ENCODE results near the gene NAA38. TPM values are rescaled to one million over a fixed set of nuclear protein-coding genes. Genes with fewer than 3 reads are reported as not detected.
A peak's percentile ranks its signal among the peaks of the same experiment; 100 is the strongest.

Gene NAA38
- total and polyA plus RNA-seq, 5 donors from 2014 or later = 23.6 to 192 (median 130) TPM

- Histone ChIP-seq H3K36me3 (ENCODE audit: control insufficient read depth, insufficient read depth, low read length) (peaks cover 6% of the 10 kb centered on the region), H3K4me1 (ENCODE audit: control insufficient read depth, insufficient read depth, low read length, poor library complexity, severe bottlenecking) (peaks cover 65% of the 10 kb centered on the region), H3K27me3 (ENCODE audit: control insufficient read depth, insufficient read depth, low read length) (no peaks in the 10 kb centered on the region), H3K4me3 (ENCODE audit: low read depth, low read length) (peak overlapping the region; percentile 91), H3K9me3 (ENCODE audit: control insufficient read depth in 2 of 2, low read length in 2 of 2) (no peaks in the 10 kb centered on the region), H3K27ac (ENCODE audit: insufficient read depth, low read length, poor library complexity, severe bottlenecking) (peak overlapping the region; percentile 100)
- peak; percentile 37 to 38 for ATAC-seq (ENCODE audit: low read depth in 2 of 2)
- H3K9me3 Mint-ChIP-seq = peaks cover 0 to 2% (median 0%) of the 10 kb centered on the region in 7 donors
- H3K4me1 Mint-ChIP-seq = peaks cover 0 to 53% (median 35%) of the 10 kb centered on the region in 4 donors
- peak; percentile 92 to 94 (median 92) for DNase-seq
- H3K36me3 Mint-ChIP-seq = no peaks in the 10 kb centered on the region
- peak overlapping the region; percentile 88 to 99 (median 94) for H3K4me3 Mint-ChIP-seq
- H3K27ac Mint-ChIP-seq = peak overlapping the region; percentile 98 to 100 (median 100)
- H3K27me3 Mint-ChIP-seq = peaks cover 25% of the 10 kb centered on the region
Measured at GRCh38 chr17:7843536-7844291, 13.6 kb downstream of the NAA38 start.

GRCh38 chr17:7843257-7843535 is 14.2 kb downstream of the NAA38 start:
- Mint-ChIP-seq H3K27me3 (peaks cover 25% of the 10 kb centered on the region), H3K9me3 (peaks cover 0 to 2% (median 0%) of the 10 kb centered on the region in 7 donors), H3K4me3 (peak overlapping the region; percentile 88 to 99 (median 94)), H3K4me1 (peaks cover 0 to 58% (median 38%) of the 10 kb centered on the region in 4 donors), H3K36me3 (no peaks in the 10 kb centered on the region), H3K27ac (peak overlapping the region; percentile 98 to 100 (median 100))
- DNase-seq = no peak
- Histone ChIP-seq H3K4me1 (ENCODE audit: control insufficient read depth, insufficient read depth, low read length, poor library complexity, severe bottlenecking) (peaks cover 69% of the 10 kb centered on the region), H3K9me3 (ENCODE audit: control insufficient read depth in 2 of 2, low read length in 2 of 2) (no peaks in the 10 kb centered on the region), H3K36me3 (ENCODE audit: control insufficient read depth, insufficient read depth, low read length) (peaks cover 6% of the 10 kb centered on the region), H3K27me3 (ENCODE audit: control insufficient read depth, insufficient read depth, low read length) (no peaks in the 10 kb centered on the region), H3K27ac (ENCODE audit: insufficient read depth, low read length, poor library complexity, severe bottlenecking) (peak overlapping the region; percentile 100), H3K4me3 (ENCODE audit: low read depth, low read length) (peak overlapping the region; percentile 91)
- ATAC-seq (ENCODE audit: low read depth in 2 of 2) = no peak

GRCh38 chr17:7842380-7843256 is 14.7 kb downstream of the NAA38 start:
- no peaks in the 10 kb centered on the region for H3K9me3 ChIP-seq (ENCODE audit: control insufficient read depth in 2 of 2, low read length in 2 of 2)
- H3K4me1 ChIP-seq (ENCODE audit: control insufficient read depth, insufficient read depth, low read length, poor library complexity, severe bottlenecking) = peaks cover 73% of the 10 kb centered on the region
- Mint-ChIP-seq H3K4me1 (peaks cover 1 to 61% (median 40%) of the 10 kb centered on the region in 4 donors), H3K9me3 (peaks cover 0 to 2% (median 0%) of the 10 kb centered on the region in 7 donors), H3K4me3 (peak overlapping the region; percentile 88 to 99 (median 94)), H3K36me3 (no peaks in the 10 kb centered on the region), H3K27ac (peak overlapping the region; percentile 98 to 100 (median 100)), H3K27me3 (peaks cover 25% of the 10 kb centered on the region)
- peak overlapping the region; percentile 100 for H3K27ac ChIP-seq (ENCODE audit: insufficient read depth, low read length, poor library complexity, severe bottlenecking)
- ATAC-seq (ENCODE audit: low read depth in 2 of 2) = peak; percentile 32 to 43
- H3K4me3 ChIP-seq (ENCODE audit: low read depth, low read length) = peak overlapping the region; percentile 91
- peaks cover 6% of the 10 kb centered on the region for H3K36me3 ChIP-seq (ENCODE audit: control insufficient read depth, insufficient read depth, low read length)
- DNase-seq = peak; percentile 74 to 96 (median 91)
- H3K27me3 ChIP-seq (ENCODE audit: control insufficient read depth, insufficient read depth, low read length) = no peaks in the 10 kb centered on the region

GRCh38 chr17:7841915-7842379 is 15.4 kb downstream of the NAA38 start:
- Mint-ChIP-seq H3K4me3 (peak overlapping the region; percentile 88 to 99 (median 94)), H3K27ac (peak overlapping the region; percentile 98 to 100 (median 100)), H3K4me1 (peaks cover 5 to 68% (median 46%) of the 10 kb centered on the region in 4 donors), H3K36me3 (no peaks in the 10 kb centered on the region), H3K27me3 (peaks cover 25% of the 10 kb centered on the region), H3K9me3 (peaks cover 0 to 2% (median 0%) of the 10 kb centered on the region in 7 donors)
- peaks cover 6% of the 10 kb centered on the region for H3K36me3 ChIP-seq (ENCODE audit: control insufficient read depth, insufficient read depth, low read length)
- H3K27ac ChIP-seq (ENCODE audit: insufficient read depth, low read length, poor library complexity, severe bottlenecking) = peak overlapping the region; percentile 100
- H3K4me3 ChIP-seq (ENCODE audit: low read depth, low read length) = peak overlapping the region; percentile 82
- H3K27me3 ChIP-seq (ENCODE audit: control insufficient read depth, insufficient read depth, low read length) = no peaks in the 10 kb centered on the region
- ATAC-seq (ENCODE audit: low read depth in 2 of 2) = peak; percentile 14 to 26
- H3K4me1 ChIP-seq (ENCODE audit: control insufficient read depth, insufficient read depth, low read length, poor library complexity, severe bottlenecking) = peaks cover 80% of the 10 kb centered on the region
- DNase-seq = peak; percentile 79 to 82 (median 81)
- H3K9me3 ChIP-seq (ENCODE audit: control insufficient read depth in 2 of 2, low read length in 2 of 2) = no peaks in the 10 kb centered on the region

GRCh38 chr17:7841396-7841914 is 15.9 kb downstream of the NAA38 start:
- Histone ChIP-seq H3K4me3 (ENCODE audit: low read depth, low read length) (peak overlapping the region; percentile 70), H3K4me1 (ENCODE audit: control insufficient read depth, insufficient read depth, low read length, poor library complexity, severe bottlenecking) (peaks cover 85% of the 10 kb centered on the region), H3K27ac (ENCODE audit: insufficient read depth, low read length, poor library complexity, severe bottlenecking) (peak overlapping the region; percentile 100), H3K36me3 (ENCODE audit: control insufficient read depth, insufficient read depth, low read length) (peaks cover 2% of the 10 kb centered on the region), H3K27me3 (ENCODE audit: control insufficient read depth, insufficient read depth, low read length) (no peaks in the 10 kb centered on the region), H3K9me3 (ENCODE audit: control insufficient read depth in 2 of 2, low read length in 2 of 2) (no peaks in the 10 kb centered on the region)
- H3K36me3 Mint-ChIP-seq = no peaks in the 10 kb centered on the region
- peak overlapping the region; percentile 99 to 100 (median 100) for H3K27ac Mint-ChIP-seq
- peak; percentile 69 to 90 (median 79) for DNase-seq
- peak overlapping the region; percentile 88 to 99 (median 94) for H3K4me3 Mint-ChIP-seq
- peaks cover 0 to 2% (median 0%) of the 10 kb centered on the region in 7 donors for H3K9me3 Mint-ChIP-seq
- H3K4me1 Mint-ChIP-seq = peaks cover 5 to 73% (median 47%) of the 10 kb centered on the region in 4 donors
- ATAC-seq (ENCODE audit: low read depth in 2 of 2) = peak; percentile 55 to 63
- peaks cover 25% of the 10 kb centered on the region for H3K27me3 Mint-ChIP-seq

GRCh38 chr17:7840875-7841274 is 16.5 kb downstream of the NAA38 start:
- Mint-ChIP-seq H3K27me3 (peaks cover 25% of the 10 kb centered on the region), H3K4me1 (peaks cover 5 to 78% (median 47%) of the 10 kb centered on the region in 4 donors), H3K4me3 (peak overlapping the region; percentile 74 to 94 (median 90)), H3K27ac (peak overlapping the region; percentile 99 to 100 (median 99)), H3K36me3 (no peaks in the 10 kb centered on the region), H3K9me3 (peaks cover 0 to 2% (median 0%) of the 10 kb centered on the region in 7 donors)
- H3K27me3 ChIP-seq (ENCODE audit: control insufficient read depth, insufficient read depth, low read length) = no peaks in the 10 kb centered on the region
- H3K36me3 ChIP-seq (ENCODE audit: control insufficient read depth, insufficient read depth, low read length) = no peaks in the 10 kb centered on the region
- peak overlapping the region; percentile 100 for H3K27ac ChIP-seq (ENCODE audit: insufficient read depth, low read length, poor library complexity, severe bottlenecking)
- no peaks in the 10 kb centered on the region for H3K9me3 ChIP-seq (ENCODE audit: control insufficient read depth in 2 of 2, low read length in 2 of 2)
- ATAC-seq (ENCODE audit: low read depth in 2 of 2) (no peak), DNase-seq (no peak)
- H3K4me1 ChIP-seq (ENCODE audit: control insufficient read depth, insufficient read depth, low read length, poor library complexity, severe bottlenecking) = peaks cover 90% of the 10 kb centered on the region
- H3K4me3 ChIP-seq (ENCODE audit: low read depth, low read length) = peak overlapping the region; percentile 70

GRCh38 chr17:7840441-7840840 is 16.9 kb downstream of the NAA38 start:
- H3K36me3 ChIP-seq (ENCODE audit: control insufficient read depth, insufficient read depth, low read length) = no peaks in the 10 kb centered on the region
- peak overlapping the region; percentile 100 for H3K27ac ChIP-seq (ENCODE audit: insufficient read depth, low read length, poor library complexity, severe bottlenecking)
- Mint-ChIP-seq H3K9me3 (peaks cover 0 to 2% (median 0%) of the 10 kb centered on the region in 7 donors), H3K4me1 (peaks cover 5 to 75% (median 46%) of the 10 kb centered on the region in 4 donors), H3K27ac (peak overlapping the region; percentile 99 to 100 (median 99)), H3K36me3 (no peaks in the 10 kb centered on the region), H3K27me3 (peaks cover 25% of the 10 kb centered on the region), H3K4me3 (peak overlapping the region; percentile 74 to 94 (median 90))
- H3K27me3 ChIP-seq (ENCODE audit: control insufficient read depth, insufficient read depth, low read length) = no peaks in the 10 kb centered on the region
- no peak for ATAC-seq (ENCODE audit: low read depth in 2 of 2)
- H3K4me3 ChIP-seq (ENCODE audit: low read depth, low read length) = no peak overlapping the region
- peaks cover 89% of the 10 kb centered on the region for H3K4me1 ChIP-seq (ENCODE audit: control insufficient read depth, insufficient read depth, low read length, poor library complexity, severe bottlenecking)
- H3K9me3 ChIP-seq (ENCODE audit: control insufficient read depth in 2 of 2, low read length in 2 of 2) = no peaks in the 10 kb centered on the region
- DNase-seq = no peak

Measured in CD4-positive, CD25-positive, alpha-beta regulatory T cell (primary cell).